H9 (cell line): ENCODE data around the gene FMNL3. TPM values are rescaled to one million over a fixed set of nuclear protein-coding genes. Genes with fewer than 3 reads are reported as not detected.
A peak's percentile ranks its signal among the peaks of the same experiment; 100 is the strongest.

Experiments
- DNase-seq: peaks from one replicate; pipeline ENCODE4 v3.0.0-alpha.2; 2017
- H2AFZ ChIP-seq: one replicate; pipeline ENCODE4 v1.6.1; 2013; ENCODE audit warnings: mild to moderate bottlenecking, low read length, control low read depth, moderate library complexity
- H2AK5ac ChIP-seq: 2 replicates; pipeline ENCODE4 v1.6.1; 2013; ENCODE audit warnings: low read length, control low read depth, mixed read lengths; ENCODE audit not compliant: insufficient read length
- H2BK120ac ChIP-seq: one replicate; pipeline ENCODE4 v1.6.1; 2013; ENCODE audit warnings: low read depth, mild to moderate bottlenecking, low read length, control low read depth, inconsistent platforms; ENCODE audit not compliant: poor library complexity, severe bottlenecking
- H2BK12ac ChIP-seq: 2 replicates; pipeline ENCODE4 v1.6.1; 2013; ENCODE audit warnings: low read length, control low read depth, mixed read lengths, low read depth; ENCODE audit not compliant: insufficient read length
- H2BK15ac ChIP-seq: 2 replicates; pipeline ENCODE4 v1.6.1; 2013; ENCODE audit warnings: low read depth, low read length, control low read depth
- H2BK20ac ChIP-seq: one replicate; pipeline ENCODE4 v1.6.1; 2013; ENCODE audit warnings: low read depth, mild to moderate bottlenecking, low read length, control low read depth, inconsistent platforms; ENCODE audit not compliant: poor library complexity, severe bottlenecking
- H2BK5ac ChIP-seq: 2 replicates; pipeline ENCODE4 v1.6.1; 2013; ENCODE audit warnings: low read length, control low read depth, mixed read lengths; ENCODE audit not compliant: insufficient read length
- H3K14ac ChIP-seq: 2 replicates; pipeline ENCODE4 v1.6.1; 2013; ENCODE audit warnings: low read length, control low read depth; ENCODE audit not compliant: insufficient read depth
- H3K18ac ChIP-seq: 2 replicates; pipeline ENCODE4 v1.6.1; 2013; ENCODE audit warnings: low read depth, mild to moderate bottlenecking, mixed read lengths, low read length, control low read depth; ENCODE audit not compliant: insufficient read length
- H3K23ac ChIP-seq: 2 replicates; pipeline ENCODE4 v1.6.1; 2013; ENCODE audit warnings: low read length, control low read depth, mixed read lengths, low read depth; ENCODE audit not compliant: insufficient read length
- H3K23me2 ChIP-seq: 2 replicates; pipeline ENCODE4 v1.6.1; 2013; ENCODE audit warnings: low read depth, mild to moderate bottlenecking, mixed read lengths, low read length, control low read depth; ENCODE audit not compliant: insufficient read length, poor library complexity, severe bottlenecking
- H3K27ac ChIP-seq: 2 replicates; pipeline ENCODE4 v1.5.1; 2013; ENCODE audit warnings: low read length, control low read depth, mixed read lengths, low read depth; ENCODE audit not compliant: insufficient read length
- H3K27me3 ChIP-seq: 2 replicates; pipeline ENCODE4 v1.6.1; 2013; ENCODE audit warnings: low read length, control low read depth, inconsistent platforms; ENCODE audit not compliant: insufficient read depth
- H3K4ac ChIP-seq: 2 replicates; pipeline ENCODE4 v1.6.1; 2013; ENCODE audit warnings: low read depth, mild to moderate bottlenecking, control low read depth, inconsistent platforms, low read length, moderate library complexity
- H3K4me1 ChIP-seq: 2 replicates; pipeline ENCODE4 v1.6.1; 2013; ENCODE audit warnings: low read length, control low read depth, inconsistent platforms; ENCODE audit not compliant: insufficient read depth
- H3K4me2 ChIP-seq: 2 replicates; pipeline ENCODE4 v1.6.1; 2013; ENCODE audit warnings: low read length, control low read depth, mixed read lengths; ENCODE audit not compliant: insufficient read length, insufficient read depth
- H3K56ac ChIP-seq: 2 replicates; pipeline ENCODE4 v1.6.1; 2013; ENCODE audit warnings: low read depth, mild to moderate bottlenecking, mixed read lengths, low read length, control low read depth; ENCODE audit not compliant: insufficient read length
- H3K79me1 ChIP-seq: 2 replicates; pipeline ENCODE4 v1.6.1; 2013; ENCODE audit warnings: low read depth, mild to moderate bottlenecking, moderate library complexity, low read length, control low read depth, inconsistent platforms; ENCODE audit not compliant: insufficient read depth, poor library complexity, severe bottlenecking
- H3K79me2 ChIP-seq: 2 replicates; pipeline ENCODE4 v1.6.1; 2013; ENCODE audit warnings: low read length, control low read depth, inconsistent platforms; ENCODE audit not compliant: insufficient read depth
- H3K9ac ChIP-seq: 2 replicates; pipeline ENCODE4 v1.6.1; 2013; ENCODE audit warnings: low read length, control low read depth, mixed read lengths; ENCODE audit not compliant: insufficient read length; ENCODE audit errors: extremely low read depth
- H3K9me3 ChIP-seq: one replicate; pipeline ENCODE4 v1.6.1; 2013; ENCODE audit warnings: low read depth, low read length, inconsistent platforms; ENCODE audit not compliant: control insufficient read depth
- H3T11ph ChIP-seq: one replicate; pipeline ENCODE4 v1.6.1; 2013; ENCODE audit warnings: mild to moderate bottlenecking, low read length, control low read depth, inconsistent platforms
- H4K20me1 ChIP-seq: one replicate; pipeline ENCODE4 v1.6.1; 2013; ENCODE audit not compliant: control insufficient read depth, insufficient read length, insufficient read depth
- H4K5ac ChIP-seq: 2 replicates; pipeline ENCODE4 v1.6.1; 2013; ENCODE audit warnings: low read depth, mild to moderate bottlenecking, mixed read lengths, low read length, control low read depth; ENCODE audit not compliant: insufficient read length
- H4K8ac ChIP-seq: replicated peaks from 2 replicates; pipeline ENCODE4 v1.6.1; 2013; ENCODE audit warnings: low read length, control low read depth, mixed read lengths, low read depth; ENCODE audit not compliant: insufficient read length
- H4K91ac ChIP-seq: 2 replicates; pipeline ENCODE4 v1.6.1; 2013; ENCODE audit warnings: low read depth, mild to moderate bottlenecking, moderate library complexity, mixed read lengths, low read length, control low read depth; ENCODE audit not compliant: insufficient read length
- H3K27ac Mint-ChIP-seq, 3 experiments: 2 replicates in 2 of 3; 3 replicates in 1 of 3; pipeline ENCODE4 v1.8.0; 2020 to 2021; ENCODE audit warnings: mixed read lengths in 3 of 3, mild to moderate bottlenecking in 1 of 3, moderate library complexity in 1 of 3
- H3K27me3 Mint-ChIP-seq: 2 replicates; pipeline ENCODE4 v1.8.0; 2021; ENCODE audit warnings: low read depth, mild to moderate bottlenecking, moderate library complexity, mixed read lengths
- H3K36me3 Mint-ChIP-seq, 3 experiments: 2 replicates in 2 of 3; 3 replicates in 1 of 3; pipeline ENCODE4 v1.8.0; 2020 to 2021; ENCODE audit warnings: low read depth in 3 of 3, mixed read lengths in 3 of 3; ENCODE audit not compliant: insufficient read depth in 1 of 3
- H3K4me1 Mint-ChIP-seq, 2 experiments: 2 replicates each; pipeline ENCODE4 v1.8.0; 2020; ENCODE audit warnings: mixed read lengths in 2 of 2
- H3K4me3 Mint-ChIP-seq, 2 experiments: 2 replicates in 1 of 2; 3 replicates in 1 of 2; pipeline ENCODE4 v1.8.0; 2020 to 2021; ENCODE audit warnings: mild to moderate bottlenecking in 2 of 2, mixed read lengths in 2 of 2, moderate library complexity in 1 of 2
- H3K9me3 Mint-ChIP-seq, 2 experiments: 2 replicates in 1 of 2; 3 replicates in 1 of 2; pipeline ENCODE4 v1.8.0; 2020; ENCODE audit warnings: mild to moderate bottlenecking in 2 of 2, mixed read lengths in 2 of 2, moderate library complexity in 1 of 2
- CTCF ChIP-seq: fragments of 200-600 bp; sonication (generic); conservative IDR thresholded peaks from 3 replicates; pipeline ENCODE4 v1.8.0; 2021; ENCODE audit warnings: antibody characterized with exemption, mild to moderate bottlenecking
- WGBS: extraction: QIAGEN DNeasy Blood & Tissue Kit; methylation state at CpG from one replicate; pipeline ENCODE4 v1.1.7; 2013; ENCODE audit warnings: missing lambda C conversion rate, low lambda C conversion rate, mixed read lengths; ENCODE audit not compliant: insufficient read length; ENCODE audit errors: extremely low coverage; 5-methylcytosine and 5-hydroxymethylcytosine counted together
- total RNA-seq: library from RNA; stranded (reverse); gene quantifications from 2 replicates; pipeline ENCODE4 v1.2.1, GENCODE V29; 2021

The FMNL3 gene
- total RNA-seq, 1 experiment from 2014 or later, result 22.8 TPM

GRCh38 chr12:49664591-49665239 lies 42.5 kb downstream of the FMNL3 start:
- peaks cover 8 to 21% (median 10%) of the 10 kb centered on the region in 3 experiments; a peak in 6 of 7 replicates for H3K36me3 Mint-ChIP-seq
- Histone ChIP-seq H3T11ph (no peak overlapping the region), H3K23ac (no peak overlapping the region), H3K18ac (no peak overlapping the region), H4K91ac (no peak overlapping the region), H3K27ac (no peak overlapping the region), H3K4me2 (no peak overlapping the region), H3K4ac (no peak overlapping the region), H2BK15ac (no peak overlapping the region), H2BK20ac (no peak overlapping the region), H2AK5ac (no peak overlapping the region), H3K27me3 (no peaks in the 10 kb centered on the region), H2BK5ac (no peak overlapping the region), H2BK120ac (no peak overlapping the region), H4K8ac (peak overlapping the region; percentile 14), H3K14ac (no peak overlapping the region), H4K5ac (no peak overlapping the region), H2BK12ac (no peak overlapping the region), H2AFZ (no peak overlapping the region), H3K56ac (no peak overlapping the region), H4K20me1 (no peaks in the 10 kb centered on the region), H3K4me1 (peaks cover 6% of the 10 kb centered on the region; the same call in 1 of the 2 replicates), H3K9ac (no peak overlapping the region), H3K9me3 (no peaks in the 10 kb centered on the region), H3K79me2 (no peaks in the 10 kb centered on the region), H3K79me1 (no peaks in the 10 kb centered on the region), H3K23me2 (no peaks in the 10 kb centered on the region)
- no CpG with 5 or more reads among the region's 4 CpGs for WGBS
- no peaks in the 10 kb centered on the region for H3K9me3 Mint-ChIP-seq
- no peak for TF ChIP-seq CTCF
- DNase-seq, result no peak
- H3K4me1 Mint-ChIP-seq, result peaks cover 10 to 18% of the 10 kb centered on the region in 2 experiments
- H3K4me3 Mint-ChIP-seq, result no peak overlapping the region
- no peaks in the 10 kb centered on the region for H3K27me3 Mint-ChIP-seq
- peak overlapping the region in 1 of 3 experiments; percentile 63; a peak in 2 of 7 replicates for H3K27ac Mint-ChIP-seq
